MM.1S (cell line): ENCODE results near the gene FN3K.
A peak's percentile ranks its signal among the peaks of the same experiment; 100 is the strongest.
"Not testable (repeated sequence)": the region's sequence is repeated elsewhere in the genome, so short reads cannot be mapped to it uniquely, and the experiment has no call there.

Source experiments
- DNase-seq: peaks from one replicate; pipeline ENCODE4 v3.0.0-alpha.2; 2015
- H2AFZ ChIP-seq: fragments of 300-600 bp; sonication (generic); 2 replicates; pipeline ENCODE4 v1.6.0; 2016; ENCODE audit warnings: antibody characterized with exemption, low read length
- H3F3A ChIP-seq: fragments of 300-600 bp; sonication (generic); 2 replicates; pipeline ENCODE4 v1.6.1; 2016; ENCODE audit warnings: mild to moderate bottlenecking, antibody characterized with exemption, low read length, moderate library complexity, mixed read lengths; ENCODE audit not compliant: insufficient read depth
- H3K27ac ChIP-seq: fragments of 300-600 bp; sonication (generic); 2 replicates; pipeline ENCODE4 v1.5.1; 2016; ENCODE audit warnings: mild to moderate bottlenecking, low read length
- H3K27me3 ChIP-seq: fragments of 300-600 bp; sonication (generic); replicated peaks from 2 replicates; pipeline ENCODE4 v1.6.0; 2016; ENCODE audit warnings: low read length; ENCODE audit not compliant: insufficient read depth
- H3K36me3 ChIP-seq: fragments of 300-600 bp; sonication (generic); replicated peaks from 2 replicates; pipeline ENCODE4 v1.6.1; 2016; ENCODE audit warnings: mild to moderate bottlenecking, low read length, mixed read lengths; ENCODE audit not compliant: insufficient read depth
- H3K4me1 ChIP-seq: fragments of 300-600 bp; sonication (generic); 2 replicates; pipeline ENCODE4 v1.6.1; 2016; ENCODE audit warnings: low read length, mixed read lengths
- H3K4me2 ChIP-seq: fragments of 300-600 bp; sonication (generic); 2 replicates; pipeline ENCODE4 v1.6.0; 2016; ENCODE audit warnings: low read depth, low read length
- H3K4me3 ChIP-seq: fragments of 300-600 bp; sonication (generic); 2 replicates; pipeline ENCODE4 v1.5.1; 2016; ENCODE audit warnings: low read length, mixed read lengths
- H3K79me2 ChIP-seq: fragments of 300-600 bp; sonication (generic); 2 replicates; pipeline ENCODE4 v1.6.1; 2016; ENCODE audit warnings: mixed run types, low read length, mixed read lengths
- H3K9ac ChIP-seq: fragments of 300-600 bp; sonication (generic); 2 replicates; pipeline ENCODE4 v1.6.1; 2016; ENCODE audit warnings: low read length, mixed read lengths
- H3K9me2 ChIP-seq: fragments of 300-600 bp; sonication (generic); replicated peaks from 2 replicates; pipeline ENCODE4 v1.6.1; 2016; ENCODE audit warnings: mild to moderate bottlenecking, low read length, mixed read lengths; ENCODE audit not compliant: insufficient read depth
- H3K9me3 ChIP-seq: fragments of 300-600 bp; sonication (generic); replicated peaks from 2 replicates; pipeline ENCODE4 v1.6.1; 2016; ENCODE audit warnings: mild to moderate bottlenecking, low read length, mixed read lengths; ENCODE audit not compliant: insufficient read depth
- H4K20me1 ChIP-seq: fragments of 300-600 bp; sonication (generic); 2 replicates; pipeline ENCODE4 v1.6.1; 2016; ENCODE audit warnings: mild to moderate bottlenecking, low read length, moderate library complexity, mixed read lengths; ENCODE audit not compliant: insufficient read depth
- CTCF ChIP-seq: fragments of 300-600 bp; sonication (generic); IDR thresholded peaks from 2 replicates; pipeline ENCODE4 v1.5.1; 2016; ENCODE audit warnings: antibody characterized with exemption, low read length, mixed read lengths
- EZH2 ChIP-seq: fragments of 300-600 bp; sonication (generic); optimal IDR thresholded peaks from 2 replicates; pipeline ENCODE3; 2017; ENCODE audit warnings: low read depth, mild to moderate bottlenecking, antibody characterized with exemption, low read length, mixed read lengths
- EZH2phosphoT487 ChIP-seq: fragments of 300-600 bp; sonication (generic); IDR thresholded peaks from 2 replicates; pipeline ENCODE4 v1.6.1; 2018; ENCODE audit warnings: antibody characterized with exemption, low read length

FN3K gene

GRCh38 chr17:82737967-82738877 is 2.8 kb downstream of the FN3K start:
- no peak for DNase-seq
- Histone ChIP-seq H3K4me2 (no peak overlapping the region), H3K27ac (no peak overlapping the region), H3K36me3 (no peaks in the 10 kb centered on the region), H3K4me3 (no peak overlapping the region), H3K9ac (no peak overlapping the region), H3K27me3 (no peaks in the 10 kb centered on the region), H2AFZ (no peak overlapping the region), H3K9me2 (no peaks in the 10 kb centered on the region), H3F3A (no peaks in the 10 kb centered on the region), H4K20me1 (no peaks in the 10 kb centered on the region), H3K4me1 (no peaks in the 10 kb centered on the region), H3K9me3 (no peaks in the 10 kb centered on the region), H3K79me2 (no peaks in the 10 kb centered on the region)
- TF ChIP-seq EZH2: no peak
- TF ChIP-seq CTCF: no peak
- no peak for TF ChIP-seq EZH2phosphoT487

GRCh38 chr17:82740906-82741759 is 5.7 kb downstream of the FN3K start:
- H3K27me3 ChIP-seq: no peaks in the 10 kb centered on the region
- H3K9ac ChIP-seq: no peak overlapping the region
- no peaks in the 10 kb centered on the region for H3F3A ChIP-seq
- H4K20me1 ChIP-seq: no peaks in the 10 kb centered on the region
- H3K9me2 ChIP-seq: no peaks in the 10 kb centered on the region
- DNase-seq: no peak
- H3K4me1 ChIP-seq: no peaks in the 10 kb centered on the region
- TF ChIP-seq EZH2 (no peak), EZH2phosphoT487 (no peak), CTCF (no peak)
- no peaks in the 10 kb centered on the region for H3K36me3 ChIP-seq
- H3K9me3 ChIP-seq: no peaks in the 10 kb centered on the region
- no peak overlapping the region for H3K4me2 ChIP-seq
- no peak overlapping the region for H2AFZ ChIP-seq
- no peak overlapping the region for H3K4me3 ChIP-seq
- H3K79me2 ChIP-seq: no peaks in the 10 kb centered on the region
- H3K27ac ChIP-seq: no peak overlapping the region

GRCh38 chr17:82743344-82744219 is 8.2 kb downstream of the FN3K start:
- DNase-seq: no peak
- Histone ChIP-seq H3K9me2 (no peaks in the 10 kb centered on the region), H3K9me3 (no peaks in the 10 kb centered on the region)

GRCh38 chr17:82744736-82745135 is 9.3 kb downstream of the FN3K start:
- not testable (repeated sequence) for H3K9me3 ChIP-seq, H3K9ac ChIP-seq, H4K20me1 ChIP-seq, H2AFZ ChIP-seq, DNase-seq, H3K9me2 ChIP-seq, H3K4me3 ChIP-seq, H3K27me3 ChIP-seq, H3K79me2 ChIP-seq, H3K4me1 ChIP-seq, H3F3A ChIP-seq, H3K36me3 ChIP-seq, H3K27ac ChIP-seq, H3K4me2 ChIP-seq

More at GRCh38 chr17:82743344-82744219, 8.2 kb downstream of the FN3K start:
- Histone ChIP-seq H2AFZ (no peak overlapping the region), H3K4me1 (no peaks in the 10 kb centered on the region), H3K4me2 (no peak overlapping the region), H3K27ac (no peak overlapping the region), H3K9ac (no peak overlapping the region), H3K4me3 (no peak overlapping the region), H3K27me3 (no peaks in the 10 kb centered on the region), H3K36me3 (no peaks in the 10 kb centered on the region), H3F3A (0 out of 2 replicates have a peak, but pooled peaks cover 2% of the 10 kb centered on the region), H3K79me2 (no peaks in the 10 kb centered on the region), H4K20me1 (no peaks in the 10 kb centered on the region)
- TF ChIP-seq CTCF (peak; percentile 10; the same call in 1 of the 2 replicates), EZH2 (no peak), EZH2phosphoT487 (no peak)
